EL (cell line): ENCODE results near the gene CD59.
"Not testable (repeated sequence)": the region's sequence is repeated elsewhere in the genome, so short reads cannot be mapped to it uniquely, and the experiment has no call there.

Experiments
- DNase-seq: peaks from one replicate; pipeline ENCODE4 v3.0.0-alpha.2; 2016

Gene CD59

DNA sequence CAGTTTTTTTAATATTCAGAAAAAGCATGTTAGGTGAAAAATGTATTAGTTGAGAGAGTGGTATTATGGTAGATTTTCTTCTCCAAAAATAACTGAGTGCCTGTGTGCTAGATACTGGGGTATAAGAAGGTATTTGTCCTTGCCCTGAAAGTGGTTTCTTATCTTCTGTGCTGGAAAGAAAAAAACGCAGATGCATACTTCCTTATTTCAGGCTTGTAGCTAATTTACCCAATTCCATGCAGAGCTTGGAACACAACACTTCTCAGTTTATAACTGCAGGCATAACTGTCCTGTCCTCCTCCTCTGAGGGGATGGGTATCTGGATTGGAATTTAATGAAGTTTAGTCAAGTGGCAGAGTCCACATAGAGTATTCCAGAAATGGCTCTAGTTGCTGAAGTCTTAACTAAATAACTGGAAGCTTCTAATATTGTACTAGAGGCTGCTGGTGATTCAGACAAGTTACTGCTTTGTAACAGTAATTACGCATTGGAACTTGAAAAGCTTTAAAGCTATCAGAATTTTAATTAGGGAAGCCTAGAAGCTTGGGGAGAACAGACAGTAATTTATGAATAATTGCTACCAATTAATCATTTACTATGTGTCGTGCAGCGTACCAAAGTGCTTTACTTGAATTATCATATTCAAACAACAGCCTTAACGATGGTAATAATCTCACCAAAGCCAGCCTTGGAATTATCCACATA lies 22.9 kb downstream of the CD59 start:
- no peak for DNase-seq

GRCh38 chr11:33712436-33712835 lies 23.8 kb downstream of the CD59 start:
- DNase-seq, result no peak

DNA sequence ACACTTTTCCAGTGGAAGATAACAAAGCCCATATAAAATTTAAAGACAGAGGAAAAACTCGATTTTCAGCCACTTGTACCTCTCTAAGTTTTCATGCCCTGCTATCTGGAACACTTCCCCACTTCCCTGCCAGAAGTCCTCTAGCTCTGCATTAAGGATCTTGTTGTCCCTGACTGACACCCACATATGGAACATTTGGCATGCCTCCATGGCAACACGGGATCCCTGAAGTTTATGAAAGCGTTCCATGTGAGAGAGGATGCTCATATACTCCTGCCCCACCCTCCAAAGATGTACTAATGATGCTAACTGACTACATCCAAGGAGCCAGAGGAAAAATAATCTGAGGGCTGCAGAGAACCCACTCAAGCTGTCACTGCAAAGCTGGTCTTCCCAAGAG lies 26.8 kb downstream of the CD59 start:
- no peak for DNase-seq

DNA sequence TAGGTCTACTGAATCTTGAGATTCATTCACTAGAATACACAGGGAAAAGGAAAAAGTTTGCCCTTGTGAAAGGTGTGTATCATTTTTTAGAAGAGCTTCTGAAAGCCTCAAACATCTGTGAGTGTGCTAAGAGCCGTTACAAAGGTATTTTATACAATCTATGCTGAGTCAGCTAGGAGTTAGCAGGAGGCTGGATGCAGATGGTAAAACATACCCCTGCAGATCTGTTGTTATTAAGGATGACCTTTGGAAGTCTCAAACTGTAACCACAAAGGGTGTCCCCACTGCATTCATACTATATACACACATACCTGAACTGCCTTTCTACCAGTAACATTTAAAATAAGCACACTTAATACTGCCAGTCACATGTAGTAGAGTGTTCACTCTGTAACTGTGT lies 27.2 kb downstream of the CD59 start:
- DNase-seq, result no peak

DNA sequence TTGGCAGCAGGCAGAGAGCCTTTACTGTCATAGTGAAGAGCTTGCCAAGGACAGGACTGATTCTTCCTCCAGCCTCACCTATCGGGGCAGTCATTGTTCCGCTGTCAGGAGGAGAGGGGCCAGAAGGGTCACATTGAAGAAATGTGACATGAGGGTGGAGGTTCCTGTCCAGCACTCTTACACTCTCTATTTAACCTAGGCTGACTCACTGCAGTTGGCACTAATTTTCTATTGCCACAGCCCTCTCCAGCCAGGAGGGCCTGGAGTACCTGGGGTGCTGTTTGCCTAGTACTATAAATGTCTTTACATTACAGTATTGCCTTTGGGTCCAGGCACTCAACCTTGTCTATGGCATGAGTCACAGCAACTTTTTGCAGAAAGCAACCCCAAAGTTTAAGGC lies 28.4 kb downstream of the CD59 start:
- DNase-seq, result not testable (repeated sequence)

GRCh38 chr11:33706966-33707365 lies 29.3 kb downstream of the CD59 start:
- DNase-seq, result no peak

DNA sequence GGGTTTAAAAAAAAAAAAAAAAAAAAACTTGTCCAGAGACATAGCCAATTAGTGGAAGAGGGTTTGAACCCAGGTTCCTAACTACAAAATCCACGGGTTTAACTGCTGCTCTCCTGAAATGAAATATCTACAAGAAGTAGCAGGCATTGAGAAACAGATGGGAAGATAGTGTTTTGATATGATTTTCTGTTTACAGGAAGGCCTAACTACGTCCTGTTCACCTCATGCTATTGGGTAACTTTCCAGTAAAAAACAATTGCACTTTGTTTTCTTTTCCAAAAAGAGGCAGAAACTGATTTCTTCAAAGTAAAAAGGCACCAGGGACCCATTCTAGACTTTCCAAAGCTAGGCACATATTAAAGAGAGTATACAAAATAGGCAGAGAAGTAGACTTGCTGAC lies 29.7 kb downstream of the CD59 start:
- DNase-seq, result no peak

GRCh38 chr11:33704240-33705002 lies 31.8 kb downstream of the CD59 start:
- DNase-seq, result no peak

GRCh38 chr11:33703788-33704187 lies 32.4 kb downstream of the CD59 start:
- peak; percentile 38 for DNase-seq

DNA sequence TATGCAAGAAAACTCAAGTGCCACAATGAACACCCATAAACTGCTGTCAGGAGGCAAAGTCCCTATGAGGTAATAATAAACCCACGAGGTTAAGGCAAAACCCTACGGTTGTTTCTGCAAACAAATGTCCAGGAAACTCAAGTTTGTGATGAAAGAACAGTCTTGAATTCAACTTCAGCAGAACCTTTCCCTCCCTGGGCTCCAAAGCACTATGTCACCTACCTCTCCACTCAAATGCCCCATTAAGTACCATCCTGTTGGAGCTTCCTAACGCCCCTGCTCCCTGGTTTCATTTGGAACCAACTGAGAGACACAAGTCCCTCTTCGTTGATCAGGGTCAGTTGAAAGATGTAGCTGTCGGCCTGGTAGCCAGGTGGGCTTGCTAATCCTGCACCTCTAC lies 33.0 kb downstream of the CD59 start:
- DNase-seq, result no peak

- peak; percentile 60 for DNase-seq
Observed at GRCh38 chr11:33701302-33702230, 34.7 kb downstream of the CD59 start.

- DNase-seq, result peak; percentile 98
Observed at GRCh38 chr11:33700502-33701271, 35.5 kb downstream of the CD59 start, which contains the start of gene C11orf91. Gene C11orf91, minus strand, starts transcription at chr11:33700826. Its CDS starts 86 bp downstream, at chr11:33700740.

DNA sequence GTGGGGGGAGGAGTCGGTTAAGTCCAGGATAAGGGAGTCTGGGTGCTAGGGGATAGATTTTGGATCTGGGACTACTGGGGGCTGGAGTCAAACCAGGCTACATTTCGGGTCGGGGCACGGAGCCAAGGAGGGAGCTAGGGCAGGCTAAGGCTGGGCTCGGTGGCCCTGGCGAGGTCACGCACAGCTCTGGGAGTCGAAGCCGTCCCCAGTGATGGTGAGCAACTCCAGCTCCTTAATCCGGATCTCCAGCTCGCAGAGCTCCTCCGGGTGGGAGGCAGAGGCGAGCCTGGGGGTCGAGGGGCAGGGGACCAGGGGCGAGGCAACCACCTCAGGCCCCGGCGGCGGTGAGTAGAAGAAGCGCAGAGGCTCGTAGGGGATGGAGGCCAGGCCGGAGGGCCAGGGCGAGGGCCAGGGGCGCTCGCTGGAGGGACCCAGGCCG lies 36.1 kb downstream of the CD59 start:
- no peak for DNase-seq

- no peak for DNase-seq
Observed at GRCh38 chr11:33699515-33700062, 36.6 kb downstream of the CD59 start.

DNA sequence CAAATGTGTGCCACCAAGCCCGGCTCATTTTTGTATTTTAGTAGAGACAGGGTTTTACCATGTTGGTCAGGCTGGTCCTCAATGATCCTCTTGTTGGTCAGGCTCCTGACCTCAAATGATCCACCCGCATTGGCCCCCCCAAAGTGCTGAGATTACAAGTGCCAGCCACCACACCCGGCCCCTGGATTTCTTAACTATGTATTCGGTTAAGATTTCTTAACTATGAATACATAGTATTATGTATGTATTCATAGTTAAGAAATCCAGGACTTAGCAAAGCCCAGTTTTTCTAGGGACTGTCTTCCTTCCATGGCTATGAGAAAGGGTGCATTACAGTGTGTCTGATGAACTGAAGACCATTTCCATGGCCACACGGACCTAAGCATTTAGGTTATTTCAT lies 37.3 kb downstream of the CD59 start:
- no peak for DNase-seq

DNA sequence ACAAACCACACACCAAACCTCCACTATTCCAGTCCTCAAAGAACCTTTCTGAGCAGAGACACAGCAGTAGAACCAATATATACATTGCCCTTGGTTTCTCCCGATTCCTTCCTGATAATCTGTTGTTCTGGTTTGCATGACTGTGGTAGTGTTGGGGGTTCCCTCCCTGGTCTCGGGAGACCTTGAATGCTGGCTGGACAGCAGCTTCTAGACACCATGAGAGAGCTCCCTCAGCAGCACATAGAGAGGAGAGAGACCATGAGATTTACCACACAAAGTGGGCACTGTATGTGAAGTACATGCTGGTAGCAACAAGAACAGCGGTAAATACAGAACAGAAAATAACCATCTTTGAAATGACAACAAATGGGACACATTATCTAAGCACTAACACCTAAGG lies 38.2 kb downstream of the CD59 start:
- no peak for DNase-seq

DNA sequence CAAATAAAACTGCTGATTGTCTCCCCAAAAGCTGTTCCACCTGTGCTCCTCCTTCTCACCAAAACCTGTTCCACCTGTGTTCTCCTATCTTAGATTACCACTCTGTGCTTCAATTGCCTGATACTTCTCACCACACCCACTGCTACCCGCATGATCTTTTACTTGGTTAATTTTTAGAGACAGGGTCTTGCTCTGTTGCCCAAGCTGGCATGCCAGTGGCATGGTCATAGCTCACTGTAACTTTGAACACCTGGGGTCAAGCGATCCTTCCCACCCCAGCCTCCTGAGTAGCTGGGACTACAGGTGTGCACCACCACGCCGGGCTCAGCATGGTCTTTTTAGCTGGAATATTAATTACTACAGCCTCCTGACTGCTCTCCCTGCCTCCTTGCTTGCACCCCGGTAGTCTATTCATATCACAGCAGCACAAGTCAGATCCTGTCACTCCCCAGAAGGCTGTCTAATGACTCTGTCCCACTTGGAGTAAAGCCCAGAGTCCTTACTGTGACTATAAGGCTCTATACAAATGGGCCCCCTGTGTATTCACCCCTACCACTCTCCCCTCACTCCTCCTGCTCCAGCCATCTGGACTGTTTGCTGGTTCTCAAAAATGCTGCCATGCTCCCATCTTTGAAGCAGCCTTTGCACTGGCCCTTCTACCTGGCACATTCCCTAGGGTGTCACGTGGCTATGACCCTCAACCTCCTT lies 39.1 kb downstream of the CD59 start:
- DNase-seq, result no peak

DNA sequence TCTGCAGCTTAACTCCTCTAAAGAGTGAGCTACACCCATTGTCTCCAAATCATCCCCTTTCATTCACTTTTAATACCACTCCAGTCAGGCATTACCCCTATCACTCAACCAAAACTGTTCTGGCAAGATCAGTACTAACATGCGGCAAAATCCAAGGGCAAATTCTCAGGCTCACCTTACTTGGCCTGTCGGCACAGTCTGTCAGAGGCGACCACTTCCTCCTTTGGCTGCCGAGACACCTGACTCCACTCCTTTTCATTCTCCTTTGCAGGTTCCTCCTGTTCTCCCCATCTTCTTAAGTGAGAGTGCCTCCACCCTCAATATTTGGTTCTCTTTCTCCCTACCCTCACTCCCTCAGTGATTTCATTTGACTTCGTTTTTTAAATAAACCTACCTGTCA lies 39.8 kb downstream of the CD59 start:
- DNase-seq, result no peak

- no peak for DNase-seq
Observed at GRCh38 chr11:33695051-33695566, 41.1 kb downstream of the CD59 start.

- no peak for DNase-seq
Observed at GRCh38 chr11:33694346-33695050, 41.7 kb downstream of the CD59 start.

DNA sequence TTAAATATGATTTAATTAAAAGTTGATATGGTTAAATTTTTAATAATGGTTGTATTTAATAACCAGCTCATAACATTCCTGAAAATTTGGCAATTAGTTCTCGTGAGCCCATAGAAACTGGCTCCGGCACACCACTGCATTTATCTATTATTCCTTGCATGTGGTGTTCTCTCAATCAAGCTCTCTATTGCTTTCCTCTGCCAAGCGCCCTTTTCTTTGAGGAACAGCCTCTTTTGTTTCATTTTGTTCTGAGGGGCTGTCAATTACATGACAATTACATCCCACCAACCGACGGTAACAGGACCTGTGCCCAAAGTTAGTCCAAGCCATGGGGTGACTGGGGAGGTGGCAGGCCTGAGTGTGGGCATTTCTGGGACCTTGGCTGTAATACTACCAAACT lies 43.7 kb downstream of the CD59 start:
- no peak for DNase-seq
